ENCODE results near the gene STRIP2.

STRIP2 gene

DNA sequence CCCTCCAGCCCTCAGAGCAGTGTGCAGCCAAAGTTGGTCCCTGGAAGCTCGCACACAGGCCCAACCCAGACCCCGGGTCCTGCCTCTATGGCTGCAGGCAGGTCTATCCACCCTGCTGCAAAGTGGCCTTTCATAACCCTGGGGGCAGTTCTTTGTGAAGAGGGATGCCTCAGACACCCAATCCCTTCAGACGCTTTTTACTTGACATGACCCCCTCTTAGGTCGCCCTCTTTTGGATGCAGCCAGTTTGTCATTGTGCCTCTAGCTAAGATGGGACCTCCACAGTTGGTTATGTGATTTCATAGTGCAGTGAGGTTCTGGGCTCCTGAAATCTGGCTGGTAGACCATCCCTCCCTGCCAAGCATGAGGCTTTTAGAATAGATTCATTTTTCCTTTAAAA, 95.4 kb downstream of the STRIP2 start (continued):
- TF ChIP-seq ZNF248 (tag by site-specific recombination; IDR thresholded peaks at IDR 0.05) (no peak), ZNF24 (tag by site-specific recombination; IDR thresholded peaks at IDR 0.05) (no peak), ZNF2 (tag by site-specific recombination; IDR thresholded peaks at IDR 0.05) (no peak), ZEB2 (tag by site-specific recombination; IDR thresholded peaks at IDR 0.05) (no peak), ZNF558 (tag by site-specific recombination; IDR thresholded peaks at IDR 0.05) (no peak), ZIC2 (tag by site-specific recombination; IDR thresholded peaks at IDR 0.05) (no peak)
- TF ChIP-seq, protein P1, sequence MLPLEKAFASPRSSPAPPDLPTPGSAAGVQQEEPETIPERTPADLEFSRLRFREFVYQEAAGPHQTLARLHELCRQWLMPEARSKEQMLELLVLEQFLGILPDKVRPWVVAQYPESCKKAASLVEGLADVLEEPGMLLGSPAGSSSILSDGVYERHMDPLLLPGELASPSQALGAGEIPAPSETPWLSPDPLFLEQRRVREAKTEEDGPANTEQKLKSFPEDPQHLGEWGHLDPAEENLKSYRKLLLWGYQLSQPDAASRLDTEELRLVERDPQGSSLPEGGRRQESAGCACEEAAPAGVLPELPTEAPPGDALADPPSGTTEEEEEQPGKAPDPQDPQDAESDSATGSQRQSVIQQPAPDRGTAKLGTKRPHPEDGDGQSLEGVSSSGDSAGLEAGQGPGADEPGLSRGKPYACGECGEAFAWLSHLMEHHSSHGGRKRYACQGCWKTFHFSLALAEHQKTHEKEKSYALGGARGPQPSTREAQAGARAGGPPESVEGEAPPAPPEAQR (tag by site-specific recombination; IDR thresholded peaks at IDR 0.05) = no peak
- TF ChIP-seq, protein P2, sequence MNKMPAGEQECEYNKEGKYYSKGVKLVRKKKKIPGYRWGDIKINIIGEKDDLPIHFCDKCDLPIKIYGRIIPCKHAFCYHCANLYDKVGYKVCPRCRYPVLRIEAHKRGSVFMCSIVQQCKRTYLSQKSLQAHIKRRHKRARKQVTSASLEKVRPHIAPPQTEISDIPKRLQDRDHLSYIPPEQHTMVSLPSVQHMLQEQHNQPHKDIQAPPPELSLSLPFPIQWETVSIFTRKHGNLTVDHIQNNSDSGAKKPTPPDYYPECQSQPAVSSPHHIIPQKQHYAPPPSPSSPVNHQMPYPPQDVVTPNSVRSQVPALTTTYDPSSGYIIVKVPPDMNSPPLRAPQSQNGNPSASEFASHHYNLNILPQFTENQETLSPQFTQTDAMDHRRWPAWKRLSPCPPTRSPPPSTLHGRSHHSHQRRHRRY (tag by site-specific recombination; IDR thresholded peaks at IDR 0.05) = no peak

DNA sequence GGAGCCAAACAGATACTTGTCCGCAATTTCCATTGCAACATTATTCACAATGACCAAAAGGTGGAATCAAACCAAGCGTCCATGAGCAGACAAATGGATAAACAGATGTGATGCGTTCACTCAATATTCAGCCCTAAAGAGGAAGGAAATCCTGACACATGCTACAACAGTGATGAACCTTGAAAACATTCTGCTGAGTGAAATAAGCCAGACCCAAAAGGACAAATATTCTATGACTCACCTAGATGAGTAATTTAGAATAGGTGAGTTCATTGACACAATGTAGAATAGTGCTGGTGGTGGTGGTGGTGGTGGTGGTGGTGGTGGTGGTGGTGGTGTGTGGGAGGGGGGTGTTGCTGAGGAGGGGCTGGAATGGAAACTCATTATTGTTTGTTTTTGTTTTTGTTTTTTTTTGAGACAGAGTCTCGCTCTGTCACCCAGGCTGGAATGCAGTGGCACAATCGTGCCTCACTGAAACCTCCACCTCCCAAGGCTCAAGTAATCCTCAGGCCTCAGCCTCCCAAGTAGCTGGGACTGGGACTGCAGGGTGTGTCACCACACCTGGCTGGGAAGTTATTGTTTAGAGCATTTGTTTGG, 96.7 kb downstream of the STRIP2 start:
- CTCF ChIA-PET = no interaction called here
- Histone ChIP-seq H3K27ac (ENCODE audit: extremely low read depth, low read depth, low read length) (no peak overlapping the region), H3K4me1 (ENCODE audit: control insufficient read depth, insufficient read depth, low read length) (no peaks in the 10 kb centered on the region), H3K4me3 (ENCODE audit: low read depth, low read length) (no peak overlapping the region), H3K9me3 (ENCODE audit: control insufficient read depth, insufficient read depth, low read depth, low read length) (no peaks in the 10 kb centered on the region), H3K36me3 (ENCODE audit: control insufficient read depth in 2 of 2, insufficient read depth in 1 of 2, low read length in 2 of 2) (no peaks in the 10 kb centered on the region)
- POLR2A ChIA-PET = no interaction called here
- TF ChIP-seq ZXDB (tag by site-specific recombination; IDR thresholded peaks at IDR 0.05) (no peak), ZNF184 (tag by site-specific recombination; IDR thresholded peaks at IDR 0.05) (peak; percentile 30; the same call in 1 of the 2 replicates), ZNF629 (tag by site-specific recombination; IDR thresholded peaks at IDR 0.05) (peak; percentile 31; the same call in 1 of the 2 replicates), ZNF37A (tag by site-specific recombination; IDR thresholded peaks at IDR 0.05) (no peak), GLIS1 (tag by site-specific recombination; IDR thresholded peaks at IDR 0.05) (peak; percentile 71)

DNA sequence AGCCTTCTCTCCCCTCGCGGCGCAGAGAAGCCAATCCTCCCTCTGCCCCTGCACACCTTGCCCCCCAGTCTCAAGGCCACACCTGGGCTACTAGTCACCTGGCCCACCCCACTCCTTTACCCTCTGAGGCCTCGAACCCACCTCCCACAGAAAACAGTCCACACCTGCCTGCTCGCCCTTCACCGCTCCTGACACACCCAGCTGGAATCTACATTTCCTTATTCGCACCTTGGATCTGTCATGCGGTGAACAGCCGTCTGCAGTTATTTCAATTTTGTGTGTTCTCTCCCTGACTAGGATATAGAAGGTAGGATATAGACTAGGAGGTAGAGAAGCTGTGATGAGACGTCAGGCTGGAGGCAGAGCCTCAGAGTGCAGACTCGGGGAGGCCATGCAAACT, 97.5 kb downstream of the STRIP2 start:
- Histone ChIP-seq H3K4me3 (ENCODE audit: low read depth, low read length) (no peak overlapping the region), H3K27ac (ENCODE audit: extremely low read depth, low read depth, low read length) (no peak overlapping the region), H3K4me1 (ENCODE audit: control insufficient read depth, insufficient read depth, low read length) (no peaks in the 10 kb centered on the region), H3K9me3 (ENCODE audit: control insufficient read depth, insufficient read depth, low read depth, low read length) (no peaks in the 10 kb centered on the region), H3K36me3 (ENCODE audit: control insufficient read depth in 2 of 2, insufficient read depth in 1 of 2, low read length in 2 of 2) (no peaks in the 10 kb centered on the region)
- CTCF ChIA-PET = interaction anchor here (0.5 to 0.8 kb wide), 2 partner anchors 79 to 113 kb away, joined by 3 read pairs; no protein-coding TSS in a partner anchor
- POLR2A ChIA-PET = no interaction called here
- TF ChIP-seq ZNF140 (tag by site-specific recombination; IDR thresholded peaks at IDR 0.05) (no peak), ZNF2 (tag by site-specific recombination; IDR thresholded peaks at IDR 0.05) (no peak), ZNF654 (tag by site-specific recombination; IDR thresholded peaks at IDR 0.05; ENCODE audit: low read depth) (no peak), OSR2 (tag by site-specific recombination; IDR thresholded peaks at IDR 0.05) (no peak), KLF7 (tag by site-specific recombination; IDR thresholded peaks at IDR 0.05; ENCODE audit: borderline replicate concordance) (no peak), ZNF768 (tag by site-specific recombination; IDR thresholded peaks at IDR 0.05) (no peak), ZNF146 (tag by site-specific recombination; IDR thresholded peaks at IDR 0.05) (no peak), ZNF394 (tag by site-specific recombination; IDR thresholded peaks at IDR 0.05; ENCODE audit: borderline replicate concordance) (no peak), ZNF677 (tag by site-specific recombination; IDR thresholded peaks at IDR 0.05) (no peak)
- TF ChIP-seq, protein P3, sequence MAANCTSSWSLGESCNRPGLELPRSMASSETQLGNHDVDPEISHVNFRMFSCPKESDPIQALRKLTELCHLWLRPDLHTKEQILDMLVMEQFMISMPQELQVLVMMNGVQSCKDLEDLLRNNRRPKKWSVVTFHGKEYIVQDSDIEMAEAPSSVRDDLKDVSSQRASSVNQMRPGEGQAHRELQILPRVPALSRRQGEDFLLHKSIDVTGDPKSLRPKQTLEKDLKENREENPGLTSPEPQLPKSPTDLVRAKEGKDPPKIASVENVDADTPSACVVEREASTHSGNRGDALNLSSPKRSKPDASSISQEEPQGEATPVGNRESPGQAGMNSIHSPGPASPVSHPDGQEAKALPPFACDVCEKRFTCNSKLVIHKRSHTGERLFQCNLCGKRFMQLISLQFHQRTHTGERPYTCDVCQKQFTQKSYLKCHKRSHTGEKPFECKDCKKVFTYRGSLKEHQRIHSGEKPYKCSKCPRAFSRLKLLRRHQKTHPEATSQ (tag by site-specific recombination; IDR thresholded peaks at IDR 0.05) = no peak
- TF ChIP-seq, protein P4, sequence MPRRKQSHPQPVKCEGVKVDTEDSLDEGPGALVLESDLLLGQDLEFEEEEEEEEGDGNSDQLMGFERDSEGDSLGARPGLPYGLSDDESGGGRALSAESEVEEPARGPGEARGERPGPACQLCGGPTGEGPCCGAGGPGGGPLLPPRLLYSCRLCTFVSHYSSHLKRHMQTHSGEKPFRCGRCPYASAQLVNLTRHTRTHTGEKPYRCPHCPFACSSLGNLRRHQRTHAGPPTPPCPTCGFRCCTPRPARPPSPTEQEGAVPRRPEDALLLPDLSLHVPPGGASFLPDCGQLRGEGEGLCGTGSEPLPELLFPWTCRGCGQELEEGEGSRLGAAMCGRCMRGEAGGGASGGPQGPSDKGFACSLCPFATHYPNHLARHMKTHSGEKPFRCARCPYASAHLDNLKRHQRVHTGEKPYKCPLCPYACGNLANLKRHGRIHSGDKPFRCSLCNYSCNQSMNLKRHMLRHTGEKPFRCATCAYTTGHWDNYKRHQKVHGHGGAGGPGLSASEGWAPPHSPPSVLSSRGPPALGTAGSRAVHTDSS (tag by site-specific recombination; IDR thresholded peaks at IDR 0.05) = no peak
- TF ChIP-seq, protein P5, sequence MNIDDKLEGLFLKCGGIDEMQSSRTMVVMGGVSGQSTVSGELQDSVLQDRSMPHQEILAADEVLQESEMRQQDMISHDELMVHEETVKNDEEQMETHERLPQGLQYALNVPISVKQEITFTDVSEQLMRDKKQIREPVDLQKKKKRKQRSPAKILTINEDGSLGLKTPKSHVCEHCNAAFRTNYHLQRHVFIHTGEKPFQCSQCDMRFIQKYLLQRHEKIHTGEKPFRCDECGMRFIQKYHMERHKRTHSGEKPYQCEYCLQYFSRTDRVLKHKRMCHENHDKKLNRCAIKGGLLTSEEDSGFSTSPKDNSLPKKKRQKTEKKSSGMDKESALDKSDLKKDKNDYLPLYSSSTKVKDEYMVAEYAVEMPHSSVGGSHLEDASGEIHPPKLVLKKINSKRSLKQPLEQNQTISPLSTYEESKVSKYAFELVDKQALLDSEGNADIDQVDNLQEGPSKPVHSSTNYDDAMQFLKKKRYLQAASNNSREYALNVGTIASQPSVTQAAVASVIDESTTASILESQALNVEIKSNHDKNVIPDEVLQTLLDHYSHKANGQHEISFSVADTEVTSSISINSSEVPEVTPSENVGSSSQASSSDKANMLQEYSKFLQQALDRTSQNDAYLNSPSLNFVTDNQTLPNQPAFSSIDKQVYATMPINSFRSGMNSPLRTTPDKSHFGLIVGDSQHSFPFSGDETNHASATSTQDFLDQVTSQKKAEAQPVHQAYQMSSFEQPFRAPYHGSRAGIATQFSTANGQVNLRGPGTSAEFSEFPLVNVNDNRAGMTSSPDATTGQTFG (tag by site-specific recombination; IDR thresholded peaks at IDR 0.05; ENCODE audit: borderline replicate concordance) = no peak

All from HEK293 (cell line).